Adrenal gland (tissue), 12 donors: Measurements from ENCODE around the gene FAM110A. TPM values are rescaled to one million over a fixed set of nuclear protein-coding genes. Genes with fewer than 3 reads are reported as not detected.
A peak's percentile ranks its signal among the peaks of the same experiment; 100 is the strongest.

Source experiments
- DNase-seq, 7 donors: peaks; one replicate each; pipeline ENCODE4 v3.0.0-alpha.2; 2019 to 2020
- H3K27ac ChIP-seq, 5 donors: fragments of 200-600 bp; sonication (generic) in 4 of 5; 1 replicate in 3 of 5; 2 replicates in 2 of 5; pipeline versions ENCODE4 v1.5.1 to v1.8.0; 2016 to 2020; ENCODE audit warnings: mild to moderate bottlenecking in 1 of 5
- H3K27me3 ChIP-seq: fragments of 200-600 bp; 2 replicates; pipeline ENCODE4 v1.8.0; 2021
- H3K36me3 ChIP-seq, 2 donors: fragments of 200-600 bp; replicated peaks in 1 of 2; 1 replicate in 1 of 2; 2 replicates in 1 of 2; pipeline versions ENCODE4 v1.5.1 to v1.8.0; 2018 to 2022
- H3K4me1 ChIP-seq, 2 donors: fragments of 200-600 bp; replicated peaks in 1 of 2; 1 replicate in 1 of 2; 2 replicates in 1 of 2; pipeline versions ENCODE4 v1.5.1 to v1.8.0; 2018 to 2021
- H3K4me3 ChIP-seq, 4 donors: fragments of 200-600 bp; sonication (generic) in 3 of 4; one replicate each; pipeline ENCODE4 v1.5.1; 2016 to 2018
- H3K9me3 ChIP-seq, 3 donors: fragments of 200-600 bp; sonication (generic) in 1 of 3; replicated peaks in 1 of 3; 1 replicate in 2 of 3; 2 replicates in 1 of 3; pipeline versions ENCODE4 v1.5.1 to v1.8.0; 2016 to 2021
- CTCF ChIP-seq, 6 experiments: fragments of 450-650 bp in 4 of 6; fragments of 200-600 bp in 2 of 6; sonication (generic) in 1 of 6; IDR thresholded peaks; 1 replicate in 5 of 6; 2 replicates in 1 of 6; pipeline versions ENCODE4 v1.5.1 to v1.8.0; 2016 to 2021; ENCODE audit warnings: antibody characterized with exemption in 6 of 6, mild to moderate bottlenecking in 2 of 6, moderate library complexity in 1 of 6
- POLR2A ChIP-seq, 2 donors: fragments of 450-650 bp; IDR thresholded peaks; one replicate each; pipeline ENCODE4 v1.6.1; 2017; ENCODE audit warnings: antibody characterized with exemption in 2 of 2, mild to moderate bottlenecking in 2 of 2, moderate library complexity in 1 of 2
- WGBS, 4 donors: extraction: QIAGEN DNeasy Blood & Tissue Kit in 2 of 4; methylation state at CpG; one replicate each; pipeline versions ENCODE4 v1.1.5 to v1.1.7; 2013 to 2017; 5-methylcytosine and 5-hydroxymethylcytosine counted together
- intact Hi-C, 2 donors: fragments of 100-400 bp; cut with DNase I; formaldehyde crosslinking; loops; one replicate each; pipeline versions ENCODE4 v1.14.1 to v1.15.0; 2022 to 2023
- polyA plus RNA-seq, 3 donors: library from polyadenylated mRNA; stranded (reverse); fragments of 200-250 nt in 2 of 3; fragments of 350-450 nt in 1 of 3; fragmentation: Illumina TruSeq in 1 of 3; extraction: RNeasy Lipid Tissue Mini Kit (QIAGEN cat#74804) in 1 of 3; gene quantifications; one replicate each; pipeline ENCODE4 v1.2.3, GENCODE V29; 2013 to 2014
- total RNA-seq, 9 donors: library from RNA; depleted of rRNA in 4 of 9; stranded (reverse); fragments of >200 nt in 4 of 9; fragments of 120-200 nt in 1 of 9; fragmentation: NEBNext Ultra II Directional in 1 of 9; extraction: Animal tissue kit (Norgen Biotek cat#: 25700) in 1 of 9; gene quantifications; one replicate each; pipeline versions ENCODE4 v1.1.0 to v1.2.4, GENCODE V29; 2013 to 2023
- donor health status: healthy with polysubstance abuse.
- donor health status: Bipolar disorder and iron deficiency.
- donor health status: DM: yes; HTN: yes; CAD: no.
- donor health status: DM: no; HTN: no; CAD: no.
- donor health status: DM: no; HTN: no; CAD: no.
- donor health status: DM: yes; HTN: yes; CAD: no.

The FAM110A gene
- total and polyA plus RNA-seq, 12 donors = 2.2 to 16.7 (median 8.4) TPM

- Histone ChIP-seq H3K9me3 (no peaks in the 10 kb centered on the region), H3K27me3 (no peaks in the 10 kb centered on the region), H3K4me3 (peak overlapping the region in 2 of 4 donors; percentile 72 to 97), H3K36me3 (no peaks in the 10 kb centered on the region), H3K4me1 (peaks cover 26 to 34% of the 10 kb centered on the region in 2 donors), H3K27ac (peak overlapping the region; percentile 52 to 90 (median 80))
- DNase-seq = no peak
- TF ChIP-seq POLR2A (IDR thresholded peaks at IDR 0.05) = no peak
- peak in 1 of 6 experiments; percentile 7 for TF ChIP-seq CTCF (IDR thresholded peaks at IDR 0.05)
- intact Hi-C loops = no loop called here
- 0 to 2% (median 1%) methylated on average over 4 of the region's 4 CpGs for WGBS, 4 donors
These were observed 430 bp upstream of the FAM110A start for GRCh38 chr20:833121-833449.

GRCh38 chr20:834151-834746, 734 bp downstream of the FAM110A start:
- peak overlapping the region in 3 of 4 donors; percentile 11 to 97 (median 72) for H3K4me3 ChIP-seq
- H3K27me3 ChIP-seq = no peaks in the 10 kb centered on the region
- H3K36me3 ChIP-seq = no peaks in the 10 kb centered on the region
- WGBS, 4 donors = 8 to 17% (median 11%) methylated on average over 5 to 18 of the region's 18 CpGs
- peaks cover 26 to 34% of the 10 kb centered on the region in 2 donors for H3K4me1 ChIP-seq
- TF ChIP-seq POLR2A (IDR thresholded peaks at IDR 0.05) (no peak), CTCF (IDR thresholded peaks at IDR 0.05) (no peak)
- H3K9me3 ChIP-seq = no peaks in the 10 kb centered on the region
- H3K27ac ChIP-seq = peak overlapping the region in 4 of 5 donors; percentile 1 to 90 (median 84)
- peak in 1 of 7 donors; percentile 54 for DNase-seq
- intact Hi-C loops = no loop called here

GRCh38 chr20:835608-836045, 2.1 kb downstream of the FAM110A start:
- H3K9me3 ChIP-seq = no peaks in the 10 kb centered on the region
- H3K27ac ChIP-seq = peak overlapping the region in 4 of 5 donors; percentile 13 to 56 (median 41)
- peak; percentile 85 to 95 (median 93) for DNase-seq
- H3K36me3 ChIP-seq = no peaks in the 10 kb centered on the region
- H3K4me3 ChIP-seq = no peak overlapping the region
- intact Hi-C loops = no loop called here
- TF ChIP-seq POLR2A (IDR thresholded peaks at IDR 0.05) = peak in 1 of 2 donors; percentile 54
- TF ChIP-seq CTCF (IDR thresholded peaks at IDR 0.05) = no peak
- peaks cover 26 to 34% of the 10 kb centered on the region in 2 donors for H3K4me1 ChIP-seq
- H3K27me3 ChIP-seq = no peaks in the 10 kb centered on the region
- WGBS, 4 donors = 24 to 47% (median 38%) methylated on average over 2 of the region's 2 CpGs

GRCh38 chr20:836190-836589, 2.7 kb downstream of the FAM110A start:
- no peak for DNase-seq
- Histone ChIP-seq H3K36me3 (no peaks in the 10 kb centered on the region), H3K9me3 (no peaks in the 10 kb centered on the region), H3K27ac (peak overlapping the region in 2 of 5 donors; percentile 52 to 56), H3K4me1 (peaks cover 26 to 39% of the 10 kb centered on the region in 2 donors), H3K27me3 (no peaks in the 10 kb centered on the region), H3K4me3 (no peak overlapping the region)
- intact Hi-C loops = no loop called here
- no peak for TF ChIP-seq POLR2A (IDR thresholded peaks at IDR 0.05)
- TF ChIP-seq CTCF (IDR thresholded peaks at IDR 0.05) = no peak
- 89 to 100% (median 96%) methylated on average over 1 of the region's 1 CpG for WGBS, 4 donors
